ENCODE data around the gene RTL1. TPM values are rescaled to one million over a fixed set of nuclear protein-coding genes. Genes with fewer than 3 reads are reported as not detected.

Gene RTL1
- total RNA-seq, 4 donors from 2014 or later, result 0.31 TPM; not detected in 3

DNA sequence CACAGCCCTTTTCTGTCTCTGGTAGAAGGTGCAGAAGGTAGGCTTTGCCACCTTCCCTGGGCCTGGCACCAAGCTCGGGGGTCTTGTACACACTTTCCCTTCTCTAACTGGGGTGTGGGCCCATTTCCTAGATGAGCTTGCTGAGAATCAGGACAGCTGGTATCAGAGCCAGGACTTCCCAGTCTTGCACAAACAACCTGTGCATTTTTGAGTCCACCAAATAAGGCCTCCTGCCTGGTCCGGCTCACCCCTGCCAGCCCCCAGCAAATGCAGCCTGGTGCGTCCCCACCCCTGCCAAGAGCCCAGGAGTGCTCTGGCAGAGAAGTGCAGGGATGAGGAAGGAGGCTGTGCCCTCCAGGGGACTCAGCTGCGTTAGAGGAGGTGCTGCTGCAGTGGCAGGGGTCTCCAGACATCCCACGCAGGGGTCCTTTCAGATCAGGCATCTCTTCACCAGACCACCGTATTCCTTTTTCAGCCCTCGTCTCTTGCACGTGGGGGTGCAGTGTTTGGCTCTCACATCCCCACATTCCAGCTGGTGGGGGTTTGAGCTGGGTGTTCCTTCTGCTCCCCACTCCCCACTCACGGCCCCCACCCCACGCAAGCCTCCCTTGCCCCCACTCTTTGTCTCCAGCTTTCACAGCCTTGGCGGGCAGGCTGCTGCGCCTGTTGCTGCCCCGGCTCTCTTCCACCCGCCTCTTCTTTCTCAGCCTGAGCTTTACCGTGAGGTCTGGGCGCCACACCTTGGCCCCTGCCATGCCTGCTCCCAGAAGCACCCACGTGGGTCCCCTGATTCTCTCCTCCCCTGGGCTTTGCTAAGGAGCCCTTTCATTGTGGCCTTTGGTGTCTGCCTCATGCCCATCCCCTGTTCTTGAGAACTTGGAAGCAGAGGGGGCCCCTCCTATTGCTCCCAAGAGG lies 45.3 kb downstream of the RTL1 start:
- Histone ChIP-seq H3K27me3 (peaks cover 24% of the 10 kb centered on the region), H3K27ac (no peak overlapping the region), H3K9me3 (no peaks in the 10 kb centered on the region), H3K36me3 (no peaks in the 10 kb centered on the region), H3K4me1 (no peaks in the 10 kb centered on the region), H3K4me3 (no peak overlapping the region)
- ATAC-seq, result no peak
- WGBS, 2 donors (ENCODE audit: low coverage in 1 of 2), result 47 to 100% methylated on average over 1 to 4 of the region's 17 CpGs
- TF ChIP-seq EP300 (IDR thresholded peaks at IDR 0.05) (no peak), POLR2A (IDR thresholded peaks at IDR 0.05) (no peak), POLR2AphosphoS5 (IDR thresholded peaks at IDR 0.05) (no peak)
- TF ChIP-seq, protein P1, sequence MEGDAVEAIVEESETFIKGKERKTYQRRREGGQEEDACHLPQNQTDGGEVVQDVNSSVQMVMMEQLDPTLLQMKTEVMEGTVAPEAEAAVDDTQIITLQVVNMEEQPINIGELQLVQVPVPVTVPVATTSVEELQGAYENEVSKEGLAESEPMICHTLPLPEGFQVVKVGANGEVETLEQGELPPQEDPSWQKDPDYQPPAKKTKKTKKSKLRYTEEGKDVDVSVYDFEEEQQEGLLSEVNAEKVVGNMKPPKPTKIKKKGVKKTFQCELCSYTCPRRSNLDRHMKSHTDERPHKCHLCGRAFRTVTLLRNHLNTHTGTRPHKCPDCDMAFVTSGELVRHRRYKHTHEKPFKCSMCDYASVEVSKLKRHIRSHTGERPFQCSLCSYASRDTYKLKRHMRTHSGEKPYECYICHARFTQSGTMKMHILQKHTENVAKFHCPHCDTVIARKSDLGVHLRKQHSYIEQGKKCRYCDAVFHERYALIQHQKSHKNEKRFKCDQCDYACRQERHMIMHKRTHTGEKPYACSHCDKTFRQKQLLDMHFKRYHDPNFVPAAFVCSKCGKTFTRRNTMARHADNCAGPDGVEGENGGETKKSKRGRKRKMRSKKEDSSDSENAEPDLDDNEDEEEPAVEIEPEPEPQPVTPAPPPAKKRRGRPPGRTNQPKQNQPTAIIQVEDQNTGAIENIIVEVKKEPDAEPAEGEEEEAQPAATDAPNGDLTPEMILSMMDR (IDR thresholded peaks at IDR 0.05), result no peak

DNA sequence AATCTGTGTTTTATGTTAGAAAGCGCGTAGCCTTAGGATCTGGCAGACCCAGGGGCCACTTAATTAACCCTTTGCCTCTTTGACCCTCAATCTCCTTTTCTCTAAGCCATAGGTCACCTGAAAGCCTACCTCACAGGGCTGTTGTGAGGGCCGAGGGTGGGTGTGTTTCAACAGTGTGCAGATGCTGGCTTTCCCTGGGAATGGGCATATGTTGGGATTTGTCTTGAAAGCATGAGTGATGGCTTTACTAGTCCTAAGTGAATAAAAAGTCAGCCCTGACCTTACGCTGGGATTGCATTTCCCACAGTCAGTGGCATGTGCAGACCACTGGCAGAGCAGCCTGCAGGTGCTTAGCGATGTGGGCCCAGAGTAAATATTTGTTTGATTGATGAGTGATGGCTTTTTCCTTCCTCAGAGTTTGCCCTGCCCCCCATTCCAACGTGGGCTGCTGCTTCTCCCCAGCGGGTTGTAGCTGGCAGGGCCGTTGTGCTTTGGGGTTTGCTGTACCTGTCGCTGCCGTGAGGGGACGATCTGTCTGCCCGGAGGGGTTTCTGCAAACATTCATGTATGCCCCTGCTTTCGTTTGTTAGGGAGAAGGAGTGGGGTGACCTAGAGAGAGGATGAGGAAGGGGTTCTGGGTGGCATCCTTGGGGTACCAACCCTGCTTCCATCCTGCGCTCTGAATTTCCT lies 46.1 kb downstream of the RTL1 start:
- Histone ChIP-seq H3K4me1 (no peaks in the 10 kb centered on the region), H3K9me3 (no peaks in the 10 kb centered on the region), H3K27ac (no peak overlapping the region), H3K27me3 (peaks cover 24% of the 10 kb centered on the region), H3K4me3 (no peak overlapping the region), H3K36me3 (no peaks in the 10 kb centered on the region)
- WGBS, 2 donors (ENCODE audit: low coverage in 1 of 2), result 84% methylated on average over 6 of the region's 14 CpGs; no CpG with 5 or more reads in 1 of the 2 donors
- TF ChIP-seq POLR2AphosphoS5 (IDR thresholded peaks at IDR 0.05), result no peak
- TF ChIP-seq EP300 (IDR thresholded peaks at IDR 0.05), result no peak
- no peak for TF ChIP-seq POLR2A (IDR thresholded peaks at IDR 0.05)
- TF ChIP-seq, protein P1 (IDR thresholded peaks at IDR 0.05), result no peak
- no peak for ATAC-seq

DNA sequence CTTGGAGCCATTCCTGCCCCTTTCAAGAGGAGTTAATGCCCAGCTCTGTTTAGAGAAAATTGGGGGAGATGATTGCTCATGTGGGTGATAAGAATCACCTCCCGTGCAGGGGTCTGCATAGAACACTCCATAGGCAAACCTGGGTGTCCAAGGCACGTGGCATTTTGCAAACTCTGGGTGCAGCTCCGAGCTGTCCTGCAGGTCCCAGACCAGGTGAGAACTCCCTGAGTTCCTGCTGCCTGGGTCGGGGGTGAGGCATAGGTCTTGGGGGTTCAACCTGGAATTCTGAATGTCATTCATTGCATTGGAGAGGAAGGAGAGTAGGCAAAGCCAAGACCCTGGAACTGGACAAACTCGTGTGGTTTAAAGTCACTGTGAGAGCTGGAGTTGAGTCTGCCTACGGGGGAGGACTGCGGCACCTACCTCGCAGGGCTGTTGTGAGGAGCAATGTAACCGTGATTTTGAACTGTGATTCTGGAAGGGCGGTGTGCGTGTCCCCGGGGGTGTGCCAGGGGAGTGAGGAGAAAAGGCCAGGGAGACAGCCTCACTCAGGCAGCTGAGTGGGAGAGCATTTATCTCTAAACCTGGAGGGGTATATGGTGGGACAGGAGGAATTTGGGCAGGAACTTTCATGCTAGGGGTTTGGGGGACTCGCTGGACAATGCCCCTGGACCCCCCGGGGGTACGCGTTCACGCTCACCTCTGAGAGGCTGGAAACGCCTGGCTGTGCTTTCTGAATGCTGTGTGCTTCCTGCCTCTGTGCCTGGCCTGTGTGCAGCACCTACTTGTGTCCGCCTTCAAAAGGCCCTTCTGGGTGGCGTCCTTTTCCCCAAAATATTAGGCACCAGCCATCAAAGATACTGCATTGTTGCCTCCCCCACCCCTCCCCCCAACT lies 47.2 kb downstream of the RTL1 start:
- TF ChIP-seq POLR2AphosphoS5 (IDR thresholded peaks at IDR 0.05) (no peak), EP300 (IDR thresholded peaks at IDR 0.05) (no peak), POLR2A (IDR thresholded peaks at IDR 0.05) (no peak)
- TF ChIP-seq, protein P1 (IDR thresholded peaks at IDR 0.05), result no peak
- Histone ChIP-seq H3K27me3 (peaks cover 24% of the 10 kb centered on the region), H3K4me3 (no peak overlapping the region), H3K4me1 (no peaks in the 10 kb centered on the region), H3K9me3 (no peaks in the 10 kb centered on the region), H3K27ac (no peak overlapping the region), H3K36me3 (no peaks in the 10 kb centered on the region)
- 93 to 95% methylated on average over 4 to 5 of the region's 20 CpGs for WGBS, 2 donors (ENCODE audit: low coverage in 1 of 2)
- no peak for ATAC-seq

DNA sequence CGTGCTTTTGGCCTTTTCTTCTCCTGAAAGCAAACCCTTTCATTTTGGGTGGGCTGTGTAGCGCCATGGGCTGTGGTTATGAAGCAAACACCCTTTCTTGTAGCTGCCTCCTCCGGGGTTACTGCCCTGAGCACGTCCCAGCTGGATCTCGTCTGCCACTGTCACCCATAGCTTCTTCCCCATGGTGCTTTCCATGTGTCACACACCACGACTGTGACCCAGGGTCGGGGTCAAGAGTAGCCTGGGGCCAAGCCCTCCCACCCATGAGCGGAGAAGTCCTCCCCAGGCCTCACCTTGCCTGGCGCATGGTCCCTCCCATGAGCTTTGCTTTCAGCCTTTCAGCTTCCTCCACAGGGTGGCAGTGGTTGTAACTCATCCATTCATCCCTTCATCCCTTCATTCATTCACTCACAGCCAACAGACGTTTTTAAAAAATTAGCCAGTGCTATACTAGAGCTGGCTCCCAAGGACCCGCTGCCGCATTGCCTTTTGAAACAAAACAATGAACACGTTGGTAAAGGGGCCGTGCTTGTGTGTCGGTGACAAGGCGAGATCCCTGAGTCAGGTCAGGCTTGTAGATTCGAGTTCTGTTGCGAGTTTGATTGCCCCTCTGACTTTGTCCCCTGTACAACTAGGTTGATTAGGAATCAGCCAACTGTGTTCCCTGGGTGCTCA lies 48.1 kb downstream of the RTL1 start:
- H3K4me1 ChIP-seq, result no peaks in the 10 kb centered on the region
- TF ChIP-seq EP300 (IDR thresholded peaks at IDR 0.05) (no peak), POLR2A (IDR thresholded peaks at IDR 0.05) (no peak), POLR2AphosphoS5 (IDR thresholded peaks at IDR 0.05) (no peak)
- TF ChIP-seq, protein P1 (IDR thresholded peaks at IDR 0.05), result no peak
- peaks cover 21% of the 10 kb centered on the region for H3K27me3 ChIP-seq
- 72 to 75% methylated on average over 11 to 12 of the region's 18 CpGs for WGBS, 2 donors (ENCODE audit: low coverage in 1 of 2)
- no peak overlapping the region for H3K27ac ChIP-seq
- H3K9me3 ChIP-seq, result no peaks in the 10 kb centered on the region
- no peak for ATAC-seq
- H3K4me3 ChIP-seq, result no peak overlapping the region
- no peaks in the 10 kb centered on the region for H3K36me3 ChIP-seq

All from gastroesophageal sphincter (tissue), 4 donors.